ENCODE data around the gene IL18. TPM values are rescaled to one million over a fixed set of nuclear protein-coding genes. Genes with fewer than 3 reads are reported as not detected.
"Not testable (repeated sequence)": the region's sequence is repeated elsewhere in the genome, so short reads cannot be mapped to it uniquely, and the experiment has no call there.

Gene IL18
- total RNA-seq, 1 donor from 2014 or later = 2.0 TPM

DNA sequence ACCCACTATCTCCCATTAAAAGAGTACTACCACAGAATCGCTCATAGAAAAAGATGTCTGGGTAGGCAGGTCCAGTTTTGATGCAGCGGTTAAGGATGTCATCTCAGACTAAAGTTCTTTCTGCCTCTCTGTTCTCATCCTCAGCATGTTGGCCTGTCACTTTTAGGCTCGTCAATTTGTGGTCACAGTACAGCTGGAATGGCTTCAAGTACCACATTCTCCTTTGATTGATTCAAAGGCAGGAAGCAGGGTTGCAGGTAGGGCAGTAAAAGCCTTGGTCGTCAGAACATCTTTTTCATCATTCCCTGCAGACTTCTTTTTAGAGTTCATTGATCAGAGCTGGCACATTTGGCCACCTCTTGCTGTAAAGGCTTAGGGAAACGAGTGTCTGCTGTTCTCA is 48.5 kb downstream of the IL18 start:
- DNase-seq = no peak

DNA sequence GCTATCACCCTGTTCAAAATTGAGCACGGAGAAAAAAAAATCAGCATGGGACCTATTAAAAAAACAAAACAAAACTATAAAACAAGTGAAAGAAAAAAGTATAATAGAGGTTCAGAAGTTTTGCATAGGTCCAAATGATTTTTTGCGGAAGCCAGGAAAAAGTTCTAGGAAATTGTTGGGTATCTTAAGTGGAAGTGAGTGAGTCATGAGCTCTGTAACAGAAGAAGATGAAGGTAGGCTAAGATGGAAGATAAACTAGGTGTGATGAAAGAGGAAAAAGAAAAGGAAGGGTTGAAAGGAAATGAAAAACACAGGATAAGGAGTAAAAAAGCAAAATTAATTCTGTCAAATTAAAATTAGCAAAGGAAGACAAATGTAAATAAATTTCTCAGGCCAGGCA is 49.4 kb downstream of the IL18 start:
- no peak for DNase-seq

DNA sequence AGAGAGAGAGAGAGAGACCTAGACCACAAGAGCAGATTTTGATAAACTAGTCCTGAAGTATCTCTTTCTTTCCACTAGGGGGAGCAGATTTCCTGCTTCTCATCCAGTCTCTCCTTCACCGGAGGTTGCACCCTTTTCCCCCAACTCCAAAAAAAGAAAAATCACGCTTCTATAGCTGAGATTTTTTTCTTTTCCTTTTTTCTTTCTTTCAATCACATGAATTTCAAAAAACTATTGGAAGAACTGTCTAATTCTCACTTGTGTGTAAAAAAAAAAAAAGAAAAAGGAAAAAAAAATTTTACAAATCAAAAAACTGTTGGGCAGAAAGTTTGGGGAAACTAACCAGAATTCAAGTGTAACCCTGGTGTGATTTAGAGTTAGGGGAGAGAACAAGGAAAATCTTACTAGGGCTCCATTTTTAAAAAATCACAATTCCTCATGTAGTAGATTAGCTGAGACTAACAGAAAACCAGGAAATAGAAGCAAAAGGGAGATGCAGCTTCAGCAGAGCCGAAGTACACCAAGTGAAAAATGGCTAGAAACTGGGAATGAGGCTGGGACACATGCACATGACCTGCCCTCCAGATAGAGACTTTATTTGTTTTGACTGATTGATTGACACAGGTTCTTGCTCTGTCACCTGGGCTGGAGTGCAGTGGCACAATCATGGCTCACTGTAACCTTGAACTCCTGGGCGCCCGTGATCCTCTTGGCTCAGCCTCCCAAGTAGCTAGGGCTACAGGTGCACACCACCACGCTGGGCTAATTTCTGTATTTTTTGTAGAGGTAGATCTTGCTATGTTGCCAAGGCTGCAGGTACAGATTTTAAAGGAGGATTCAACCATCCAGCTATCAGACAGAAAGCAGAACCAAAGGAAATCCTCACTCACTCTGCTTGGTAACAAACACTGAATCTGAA is 50.1 kb downstream of the IL18 start:
- no peak for DNase-seq

DNA sequence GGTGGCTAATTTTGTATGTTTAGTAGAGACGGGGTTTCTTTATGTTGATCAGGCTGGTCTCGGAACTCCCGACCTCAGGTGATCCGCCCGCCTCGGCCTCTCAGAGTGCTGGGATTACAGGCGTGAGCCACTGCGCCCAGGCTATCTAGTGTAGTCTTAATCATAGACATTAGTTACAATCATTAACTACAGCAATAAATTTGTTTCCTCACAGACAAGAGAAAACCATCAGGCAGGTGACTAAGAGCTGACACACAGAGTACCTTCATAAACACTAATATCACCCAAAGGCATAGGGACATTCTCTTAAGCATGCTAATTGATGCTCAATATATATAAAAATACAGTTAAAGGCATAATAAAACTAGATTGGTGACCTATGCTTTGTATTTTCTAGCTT is 57.8 kb downstream of the IL18 start:
- no peak for DNase-seq

DNA sequence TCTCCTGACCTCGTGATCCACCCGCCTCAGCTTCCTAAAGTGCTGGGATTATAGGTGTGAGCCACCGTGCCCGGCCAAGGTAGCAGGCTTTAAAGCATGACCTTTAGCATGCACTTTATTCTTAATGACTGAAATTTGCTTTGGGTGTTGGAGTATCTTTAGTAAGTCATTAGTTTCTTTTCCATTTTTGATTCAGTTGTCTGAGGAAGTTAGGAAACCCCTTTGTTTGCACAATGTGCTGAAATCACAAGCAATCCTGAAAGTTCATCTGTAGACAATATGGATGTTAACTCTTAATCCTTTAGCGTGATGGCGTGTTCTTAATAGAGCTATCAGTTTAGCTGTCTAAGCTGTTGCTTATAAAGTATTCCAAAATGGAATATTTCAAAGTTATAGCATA is 60.4 kb downstream of the IL18 start:
- DNase-seq = no peak

DNA sequence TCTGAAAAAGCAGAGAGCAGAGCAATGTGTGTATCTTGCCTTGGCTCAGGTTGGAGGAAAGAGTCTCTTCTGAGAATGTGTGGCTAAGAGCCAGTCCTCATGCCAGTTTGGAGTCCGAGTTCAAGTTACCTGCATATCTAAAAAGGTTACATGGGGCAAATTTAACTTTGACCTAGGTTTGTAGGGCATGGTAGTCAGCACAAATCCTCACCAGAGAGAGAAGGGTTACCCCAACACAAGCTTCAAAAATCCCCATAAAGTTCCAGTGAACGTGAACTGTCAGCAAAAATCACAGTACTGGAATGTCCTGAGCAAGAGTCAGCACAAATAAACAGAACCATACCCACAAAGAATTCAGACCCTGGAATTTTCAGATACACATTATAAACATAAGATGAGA is 63.4 kb downstream of the IL18 start:
- DNase-seq = no peak

DNA sequence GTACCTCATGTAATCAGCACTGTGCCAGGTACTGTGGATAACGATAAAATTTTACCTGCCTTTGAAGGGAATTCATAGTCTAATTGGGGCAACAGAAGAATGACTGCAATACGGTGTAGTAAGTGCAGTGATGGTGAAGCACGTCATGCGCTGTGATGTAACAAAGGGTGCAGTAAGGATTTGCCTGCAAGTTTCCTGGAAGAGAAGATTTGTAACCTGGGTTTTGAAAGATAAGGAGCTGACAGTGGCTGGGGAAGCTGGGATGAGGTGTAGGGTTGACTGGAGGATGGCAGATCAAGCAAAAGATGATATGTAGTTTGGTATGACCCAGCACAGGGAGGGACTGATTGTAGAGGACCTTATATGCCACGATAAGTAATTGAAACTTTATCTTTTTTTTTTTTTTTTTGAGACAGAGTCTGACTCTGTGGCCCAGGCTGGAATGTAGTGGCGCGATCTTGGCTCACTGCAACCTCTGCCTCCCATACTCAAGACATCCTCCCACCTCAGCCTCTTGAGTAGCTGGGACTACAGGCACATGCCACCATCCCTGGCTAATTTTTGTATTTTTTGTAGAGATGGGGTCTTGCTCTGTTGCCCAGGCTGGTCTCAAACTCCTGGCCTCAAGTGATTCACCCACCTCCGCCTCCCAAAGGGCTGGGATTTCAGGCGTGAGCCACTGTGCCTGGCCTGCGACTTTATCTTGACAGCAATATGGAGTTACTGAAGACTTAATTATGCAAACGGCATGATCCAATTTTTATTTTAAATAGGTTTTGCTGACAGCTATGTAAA is 66.0 kb downstream of the IL18 start:
- DNase-seq = no peak

DNA sequence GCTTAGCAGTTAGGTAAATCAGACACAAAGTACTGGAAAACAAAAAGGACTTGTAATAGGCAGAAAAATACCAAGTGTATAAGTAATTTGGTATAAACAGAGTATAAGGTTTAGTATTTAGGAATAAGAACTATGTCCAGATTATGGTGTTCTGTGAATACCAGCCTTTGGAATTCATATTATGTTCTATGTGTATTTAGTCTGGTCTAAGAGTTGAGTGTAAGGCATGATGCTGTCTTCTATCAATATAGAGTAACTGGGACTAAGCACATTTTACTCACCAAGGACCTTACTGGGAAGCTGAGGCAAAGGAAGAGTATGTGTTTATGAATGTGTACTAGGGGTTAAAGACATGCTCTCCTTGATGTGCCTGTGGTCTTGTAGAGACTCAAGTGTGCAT is 67.7 kb downstream of the IL18 start:
- DNase-seq = no peak

DNA sequence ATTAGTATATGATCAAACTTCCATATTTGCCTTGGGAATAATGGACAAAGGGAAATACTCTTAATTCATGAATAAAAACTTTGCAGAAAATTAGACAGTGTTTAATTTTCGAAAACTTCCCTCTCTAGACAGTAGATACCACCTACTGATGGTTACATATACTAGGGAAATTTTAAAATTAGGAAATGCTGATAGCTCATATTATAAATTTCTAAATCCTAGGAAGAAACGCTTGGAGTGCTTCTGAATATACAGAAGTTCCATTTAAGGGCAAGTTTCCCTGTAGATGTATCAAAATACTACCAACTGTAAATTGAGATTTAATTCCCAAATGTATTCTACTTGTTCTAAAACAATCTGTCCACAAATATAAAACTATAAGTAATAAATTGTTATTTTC is 68.6 kb downstream of the IL18 start:
- not testable (repeated sequence) for DNase-seq

Small RNA genes within 50 kb of the gene (small RNA-seq; reads per million reads assigned to genes)
- gene MRPS36P4 = not detected

Other genes starting within 250 kb of the IL18 start
- gene C11orf52, start 245.2 kb downstream of the IL18 start, total RNA-seq = not detected
- gene DIXDC1, start 226.8 kb downstream of the IL18 start, total RNA-seq = 78.5 TPM
- gene DLAT, start 138.7 kb downstream of the IL18 start, total RNA-seq = 46.5 TPM
- 2.0 TPM for gene PIH1D2, start 90.1 kb downstream of the IL18 start, total RNA-seq
- 52.6 TPM for gene NKAPD1, start 89.8 kb downstream of the IL18 start, total RNA-seq
- 57.4 TPM for gene TIMM8B, start 77.3 kb downstream of the IL18 start, total RNA-seq
- gene SDHD, start 77.2 kb downstream of the IL18 start, total RNA-seq = 73.6 TPM
- gene TEX12, start 3.3 kb upstream of the IL18 start, total RNA-seq = not detected
- 2.8 TPM for gene BCO2, start 11.4 kb upstream of the IL18 start, total RNA-seq
- gene PTS, start 62.3 kb upstream of the IL18 start, total RNA-seq = 28.2 TPM
- not detected for gene PLET1, start 96.8 kb upstream of the IL18 start, total RNA-seq

Data from occipital lobe (tissue), 3 donors.